Muscle of back (tissue), 11 donors: ENCODE data around the gene CAPN5. TPM values are rescaled to one million over a fixed set of nuclear protein-coding genes. Genes with fewer than 3 reads are reported as not detected.

Experiments used
- DNase-seq, 3 donors: peaks; one replicate each; pipeline versions ENCODE4 v3.0.0 to v3.0.0-alpha.2; 2013
- polyA plus RNA-seq, 10 donors: library from polyadenylated mRNA; unstranded; fragments of 120-200 nt; gene quantifications; one replicate each; pipeline ENCODE4 v1.2.1, GENCODE V29; 2013; ENCODE audit not compliant: insufficient read length in 10 of 10

Gene CAPN5
- polyA plus RNA-seq, 10 donors = 8.3 to 14.8 (median 10.4) TPM

DNA sequence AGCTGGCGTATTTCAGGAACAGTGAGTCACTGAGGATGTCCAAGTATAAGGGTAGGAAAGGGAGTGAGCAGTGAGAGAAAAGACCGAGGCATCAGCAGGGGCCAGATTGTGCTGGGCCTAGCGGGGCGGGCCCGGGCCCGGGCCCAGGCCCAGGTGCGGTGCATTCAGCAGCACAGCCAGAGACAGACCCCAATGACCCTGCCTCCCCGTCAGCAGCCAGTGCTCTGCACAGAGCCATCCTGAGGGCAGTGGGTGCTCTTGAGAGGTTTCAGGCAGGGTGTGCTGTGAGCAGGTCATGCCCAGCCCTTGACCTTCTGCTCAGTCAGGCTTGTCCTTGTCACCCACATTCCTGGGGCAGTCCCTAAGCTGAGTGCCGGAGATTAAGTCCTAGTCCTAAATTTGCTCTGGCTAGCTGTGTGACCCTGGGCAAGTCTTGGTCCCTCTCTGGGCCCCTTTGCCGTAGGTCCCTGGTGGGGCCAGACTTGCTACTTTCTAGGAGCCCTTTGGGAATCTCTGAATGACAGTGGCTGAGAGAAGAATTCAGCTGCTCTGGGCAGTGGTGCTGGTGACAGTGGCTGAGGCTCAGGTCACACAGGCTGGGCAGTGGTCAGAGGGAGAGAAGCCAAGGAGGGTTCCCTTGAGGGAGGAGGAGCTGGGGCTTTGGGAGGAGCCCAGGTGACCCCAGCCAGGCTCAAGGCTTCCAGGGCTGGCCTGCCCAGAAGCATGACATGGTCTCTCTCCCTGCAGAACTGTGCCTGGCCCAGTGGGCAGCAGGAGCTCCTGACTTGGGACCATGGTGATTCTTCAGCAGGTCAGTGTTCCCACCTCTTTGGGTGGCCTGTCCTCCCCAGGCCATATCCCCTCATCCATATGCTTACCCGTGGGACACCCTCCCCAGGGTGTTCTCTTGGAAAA is 63.3 kb downstream of the CAPN5 start:
- DNase-seq = no peak

DNA sequence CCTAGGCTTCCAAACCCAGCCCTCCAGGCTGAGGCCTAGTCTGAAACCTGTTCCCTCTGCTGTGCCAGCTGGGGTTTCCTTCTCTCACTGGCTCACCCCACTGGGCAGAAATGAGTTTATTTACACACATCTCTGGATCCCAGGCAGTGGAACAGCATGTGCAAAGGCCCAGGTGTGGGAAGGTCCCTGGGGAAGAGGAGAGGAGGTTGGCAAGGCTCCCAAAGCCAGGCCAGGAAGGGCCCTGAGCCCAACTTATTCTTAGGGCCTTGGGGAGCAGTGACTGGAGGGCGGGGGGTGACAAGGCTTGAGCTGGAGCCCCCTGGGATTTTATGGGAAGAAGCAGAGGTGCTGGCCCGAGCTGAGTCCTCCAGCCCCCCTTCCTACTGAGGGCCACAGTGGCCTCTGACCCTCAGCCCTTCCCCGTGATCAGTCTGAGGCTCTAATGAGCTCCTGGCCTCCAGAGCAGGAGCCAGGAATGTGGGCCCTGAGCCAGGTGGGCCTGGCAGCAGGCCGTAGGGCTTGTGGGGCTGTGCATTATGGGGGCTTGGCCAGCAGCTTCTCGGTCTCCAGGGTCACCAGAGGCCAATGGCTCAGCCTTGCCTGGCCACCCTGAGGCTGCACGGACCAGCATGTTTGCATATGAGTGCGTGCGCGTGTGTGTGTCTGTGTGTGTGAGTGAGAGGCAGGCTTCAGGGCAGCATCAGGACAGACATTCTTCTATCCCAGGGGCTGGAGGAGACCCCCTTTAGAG is 64.2 kb downstream of the CAPN5 start:
- DNase-seq = peak in 2 of 3 donors; percentile 61 to 72

GRCh38 chr11:77131560-77131959 is 64.8 kb downstream of the CAPN5 start:
- DNase-seq = no peak

- no peak for DNase-seq
Observed at GRCh38 chr11:77135069-77135468, 68.3 kb downstream of the CAPN5 start.

- DNase-seq = no peak
Observed at GRCh38 chr11:77136074-77136473, 69.3 kb downstream of the CAPN5 start.

DNA sequence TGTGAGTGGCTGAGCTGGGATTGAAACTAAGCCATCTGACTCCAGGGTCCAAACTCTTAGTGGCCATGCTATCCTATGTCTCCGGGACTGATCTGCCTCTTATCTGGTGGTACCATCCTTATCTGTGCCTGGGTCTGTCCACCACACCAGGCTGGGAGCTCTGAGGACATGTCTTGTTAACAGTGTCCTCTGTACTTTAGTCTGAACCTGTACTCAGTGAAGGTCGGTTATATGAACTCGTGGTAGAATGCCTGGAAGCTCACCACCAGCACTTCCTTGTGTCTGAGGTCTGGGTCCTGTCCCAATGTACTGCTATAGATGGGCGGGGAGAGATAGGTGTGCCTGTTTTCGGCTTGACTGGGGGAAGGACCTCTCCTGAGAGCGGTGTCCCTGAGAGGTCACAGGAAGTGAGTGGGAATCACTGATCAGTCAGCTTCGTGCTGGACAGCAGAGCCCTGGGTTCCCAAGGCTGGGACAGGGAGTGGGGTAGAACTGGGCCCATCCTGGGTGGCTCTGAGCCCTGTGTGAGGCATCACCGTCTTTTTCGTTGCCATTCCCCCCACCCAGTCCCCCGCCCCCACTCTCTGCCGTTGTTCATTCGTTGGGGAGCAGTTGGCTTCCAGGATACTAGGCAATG is 70.1 kb downstream of the CAPN5 start:
- no peak for DNase-seq

- DNase-seq = no peak
Observed at GRCh38 chr11:77137421-77137820, 70.7 kb downstream of the CAPN5 start.

- no peak for DNase-seq
Observed at GRCh38 chr11:77138106-77138649, 71.4 kb downstream of the CAPN5 start.

GRCh38 chr11:77139201-77139600 is 72.4 kb downstream of the CAPN5 start:
- DNase-seq = no peak

GRCh38 chr11:77140231-77140851 is 73.6 kb downstream of the CAPN5 start:
- peak in 1 of 3 donors; percentile 74 for DNase-seq

DNA sequence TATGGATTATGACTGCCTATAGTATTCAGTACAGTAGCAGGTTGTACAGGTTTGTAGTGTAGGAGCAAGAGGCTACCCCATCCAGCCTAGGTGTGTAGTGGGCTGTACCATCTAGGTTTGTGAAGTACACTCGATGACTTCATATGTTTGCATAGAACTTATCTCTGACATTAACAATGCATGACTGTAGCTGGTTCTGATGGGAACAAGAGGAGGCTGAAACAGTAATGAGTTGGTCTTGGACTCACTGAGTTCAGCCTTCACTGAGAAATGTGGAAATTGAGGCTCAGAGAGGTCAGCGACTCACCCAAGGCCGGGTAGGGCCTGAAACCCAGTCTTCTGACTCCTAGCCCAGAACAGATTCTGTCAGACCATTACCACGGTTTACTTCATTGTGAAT is 74.3 kb downstream of the CAPN5 start:
- DNase-seq = no peak

DNA sequence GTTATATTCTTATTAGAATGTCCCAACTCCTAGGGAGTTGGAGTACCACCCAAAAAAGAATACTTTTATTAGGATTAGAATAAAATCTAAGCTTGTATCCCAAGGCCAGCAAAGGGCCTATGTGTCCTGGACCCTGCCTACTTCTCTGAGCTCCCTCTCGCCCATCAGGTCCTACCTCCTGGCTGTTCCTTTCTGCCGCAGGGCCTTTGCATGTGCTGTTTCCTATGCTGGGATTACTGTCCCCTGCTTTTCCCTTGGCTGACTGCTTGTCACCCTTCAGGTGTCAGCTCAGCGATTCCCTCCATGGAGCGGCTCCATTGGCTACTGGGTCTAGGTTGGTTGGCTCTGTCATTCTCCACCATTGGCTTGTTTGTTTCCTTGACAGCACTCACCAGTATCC is 74.7 kb downstream of the CAPN5 start:
- no peak for DNase-seq

DNA sequence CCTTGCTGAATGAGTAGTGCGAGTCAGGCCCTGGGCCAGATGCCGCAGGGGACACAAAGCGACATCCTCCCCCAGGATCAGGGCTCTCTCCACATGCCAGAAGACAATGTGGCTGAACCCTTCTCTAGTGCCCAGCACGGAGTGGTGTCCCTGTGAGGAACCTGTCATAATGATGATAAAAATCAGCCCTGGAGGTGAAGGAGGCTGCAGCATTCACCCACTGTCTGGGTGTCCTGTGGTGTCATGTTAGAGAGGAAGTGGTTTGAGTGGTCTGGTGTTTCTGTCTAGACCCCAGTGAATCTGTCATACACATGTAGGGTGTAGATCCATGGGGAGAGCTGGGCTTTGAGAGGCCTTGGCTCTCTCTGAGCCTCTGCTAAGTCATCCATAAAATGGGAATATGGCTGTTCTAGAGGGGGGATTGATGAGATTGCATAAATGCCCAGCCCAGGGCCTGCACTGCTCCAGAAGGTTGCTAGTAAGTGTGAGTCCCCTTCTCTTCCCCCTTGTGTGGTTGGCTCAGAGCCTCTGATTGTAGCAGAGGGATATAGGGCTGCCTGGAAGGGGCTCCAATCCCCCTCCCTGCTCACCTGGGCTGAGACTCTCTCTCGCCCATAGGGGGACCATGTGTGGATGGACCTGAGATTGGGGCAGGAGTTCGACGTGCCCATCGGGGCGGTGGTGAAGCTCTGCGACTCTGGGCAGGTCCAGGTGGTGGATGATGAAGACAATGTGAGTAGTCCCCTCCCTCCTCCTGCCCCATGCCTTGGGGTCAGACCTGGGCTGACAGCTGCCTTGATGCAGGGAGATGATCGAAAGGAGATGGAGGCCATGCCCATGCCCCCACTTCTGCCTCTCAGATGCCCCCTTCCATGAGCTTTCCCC is 75.6 kb downstream of the CAPN5 start:
- no peak for DNase-seq

DNA sequence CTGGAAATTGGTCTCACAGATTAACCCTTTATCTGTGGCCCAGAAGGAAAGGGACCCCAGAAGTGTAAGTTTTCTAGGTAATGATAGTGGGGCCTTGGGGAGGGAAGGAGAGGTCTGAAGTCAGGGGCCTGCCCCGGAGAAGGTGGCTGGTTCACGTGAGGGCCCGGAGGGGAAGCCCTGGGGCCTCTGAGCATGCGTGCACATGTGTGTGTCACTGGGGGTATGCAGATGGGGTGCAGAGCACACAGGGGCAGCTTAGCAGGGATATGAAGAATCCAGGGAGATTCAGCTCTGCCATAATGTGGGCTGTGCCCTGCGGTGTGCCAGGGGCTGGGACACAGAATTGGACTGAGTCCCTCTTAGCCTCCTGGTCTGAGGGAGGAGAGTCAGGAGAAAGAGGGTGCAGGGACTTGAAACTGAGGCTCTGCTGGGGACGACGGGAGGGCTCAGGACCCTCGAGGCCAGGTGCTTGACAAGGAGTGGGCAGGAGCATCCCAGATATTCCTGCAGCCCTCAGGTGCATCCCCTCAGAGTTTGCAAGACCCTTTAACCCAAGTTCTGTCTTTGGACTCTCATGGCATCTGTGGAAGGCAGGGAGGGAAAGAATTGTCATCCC is 76.7 kb downstream of the CAPN5 start:
- DNase-seq = no peak

DNA sequence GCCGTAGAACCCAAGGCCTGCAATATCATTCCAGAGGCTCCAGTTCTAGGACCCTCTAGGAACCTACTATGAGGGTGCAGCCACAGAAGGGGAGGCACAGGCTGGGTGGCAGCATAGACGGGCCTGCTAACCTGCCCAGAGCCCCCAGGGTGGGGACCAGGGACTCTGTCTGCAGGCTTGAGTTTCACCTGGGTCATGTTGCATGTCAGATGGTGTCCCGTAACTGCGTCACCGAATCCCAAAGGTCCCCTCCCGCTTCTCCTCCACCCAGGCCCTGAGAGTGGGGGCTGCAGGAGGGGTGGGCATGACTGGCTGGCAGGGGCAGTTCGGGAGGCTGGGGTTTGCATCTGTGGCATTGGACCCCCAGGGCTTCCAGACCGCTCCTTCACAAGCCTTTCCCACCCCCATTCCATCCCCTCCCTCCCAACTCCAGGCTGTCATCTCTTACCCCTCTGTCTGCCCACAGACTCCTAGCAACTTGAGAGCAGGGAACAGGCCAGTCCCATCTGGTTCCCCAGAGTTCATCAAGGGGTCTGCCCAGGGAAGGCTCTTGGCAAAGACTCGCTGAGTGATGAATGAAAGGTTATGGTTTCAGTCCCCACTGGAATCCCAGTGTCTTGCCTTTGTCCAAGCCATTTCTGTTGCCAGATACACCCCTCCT is 77.6 kb downstream of the CAPN5 start:
- DNase-seq = no peak

DNA sequence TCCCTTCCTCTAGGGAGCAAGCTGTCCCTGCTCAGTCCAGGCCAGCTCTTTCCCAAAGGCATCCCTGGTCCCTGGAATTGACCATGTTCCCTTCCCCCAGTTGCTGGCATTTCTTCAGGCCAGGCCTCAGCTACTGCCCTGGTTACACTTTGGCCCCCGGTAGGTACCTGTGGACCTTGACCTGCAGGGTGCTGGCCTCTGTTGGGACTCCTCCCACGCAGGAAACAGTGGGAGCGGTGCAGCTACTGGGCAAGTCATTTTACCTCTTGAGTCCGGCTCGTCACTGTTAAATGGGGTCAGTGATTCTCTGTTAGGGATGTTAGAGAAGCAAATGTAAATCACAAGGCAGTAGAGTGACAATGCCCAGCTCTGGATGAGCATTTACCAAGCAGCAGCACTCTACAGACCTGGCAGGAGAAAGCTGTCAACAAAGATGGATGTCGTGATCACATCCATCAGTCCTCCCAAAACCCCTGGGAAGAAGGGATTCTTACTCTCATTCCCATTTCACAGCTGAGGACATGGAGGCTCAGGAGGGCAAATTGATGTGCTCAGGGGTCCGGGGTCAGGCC is 78.2 kb downstream of the CAPN5 start:
- DNase-seq = no peak

- DNase-seq = no peak
Observed at GRCh38 chr11:77146261-77147035, 79.7 kb downstream of the CAPN5 start.

DNA sequence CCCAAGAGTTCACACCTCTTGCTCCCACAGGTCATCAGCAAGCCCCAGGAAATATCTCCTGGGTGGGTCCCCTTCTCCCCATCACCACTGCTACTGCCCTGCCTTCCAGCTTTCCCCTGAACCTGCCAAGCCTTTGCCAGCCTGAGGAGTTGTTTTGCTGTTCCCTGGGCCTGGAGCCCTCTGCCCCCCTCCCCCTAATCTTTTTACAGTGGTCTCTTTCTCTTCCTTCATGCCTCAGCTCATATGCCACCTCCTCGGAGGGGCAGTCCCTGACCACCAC is 80.2 kb downstream of the CAPN5 start:
- DNase-seq = no peak
